IMR-90 (cell line): ENCODE measurements around the gene FAM240A. TPM values are rescaled to one million over a fixed set of nuclear protein-coding genes. Genes with fewer than 3 reads are reported as not detected.

Experiments used
- ATAC-seq: fragments of 200-7000 bp; cut with Tn5 transposase; 2 replicates; pipeline ENCODE4 v1.9.1; 2020; ENCODE audit warnings: low read depth, mild to moderate bottlenecking, moderate library complexity
- BruUV-seq: library from RNA; stranded (reverse); fragments of 400-500 nt; replicated peaks from 2 replicates; lab custom pipeline; 2021; lab: Mats Ljungman, UMichigan
- CTCF ChIA-PET: fragments of 300-600 bp; formaldehyde crosslinking; extraction: SDS; loops from one replicate; lab custom pipeline; 2021; ENCODE audit warnings: antibody characterized with exemption; lab: Yijun Ruan, JAX
- POLR2A ChIA-PET: fragments of 300-600 bp; sonication (Branson Sonifier 250); formaldehyde crosslinking; loops from one replicate; lab custom pipeline; 2022; ENCODE audit warnings: antibody characterized with exemption; ENCODE audit not compliant: unreplicated experiment; lab: Charles Lee
- DNase-seq: peaks from one replicate; pipeline ENCODE4 v3.0.0; 2013
- H2AFZ ChIP-seq: replicated peaks from 2 replicates; pipeline ENCODE3; 2013; ENCODE audit warnings: low read length, mild to moderate bottlenecking; ENCODE audit not compliant: poor library complexity
- H2AK5ac ChIP-seq: 2 replicates; pipeline ENCODE4 v1.6.1; 2013; ENCODE audit warnings: low read depth, low read length, inconsistent platforms
- H2AK9ac ChIP-seq: replicated peaks from 2 replicates; pipeline ENCODE3; 2013; ENCODE audit warnings: mild to moderate bottlenecking, low read depth, low read length, moderate library complexity; ENCODE audit not compliant: poor library complexity
- H2BK120ac ChIP-seq: 2 replicates; pipeline ENCODE4 v1.6.1; 2013; ENCODE audit warnings: low read depth, low read length, inconsistent platforms
- H2BK15ac ChIP-seq: 3 replicates; pipeline ENCODE4 v1.6.1; 2013; ENCODE audit warnings: low read depth, low read length, inconsistent platforms
- H2BK20ac ChIP-seq: 2 replicates; pipeline ENCODE4 v1.6.1; 2013; ENCODE audit warnings: low read depth, mild to moderate bottlenecking, inconsistent platforms, low read length, moderate library complexity
- H2BK5ac ChIP-seq: 2 replicates; pipeline ENCODE4 v1.6.1; 2013; ENCODE audit warnings: mild to moderate bottlenecking, low read depth, low read length, inconsistent platforms; ENCODE audit not compliant: poor library complexity, severe bottlenecking
- H3K14ac ChIP-seq: replicated peaks from 2 replicates; pipeline ENCODE4 v1.6.1; 2013; ENCODE audit warnings: low read depth, low read length, inconsistent platforms
- H3K18ac ChIP-seq: 2 replicates; pipeline ENCODE4 v1.6.1; 2013; ENCODE audit warnings: low read depth, low read length, control low read depth
- H3K23ac ChIP-seq: 2 replicates; pipeline ENCODE4 v1.6.1; 2013; ENCODE audit warnings: low read depth, low read length, inconsistent platforms
- H3K27ac ChIP-seq: 2 replicates; pipeline ENCODE4 v1.5.1; 2013; ENCODE audit warnings: mild to moderate bottlenecking, control low read depth, low read length; ENCODE audit not compliant: insufficient read depth
- H3K27me3 ChIP-seq: 2 replicates; pipeline ENCODE4 v1.6.1; 2013; ENCODE audit warnings: low read length; ENCODE audit not compliant: control insufficient read depth, insufficient read depth
- H3K36me3 ChIP-seq: 2 replicates; pipeline ENCODE4 v1.6.1; 2013; ENCODE audit warnings: low read length, mixed read lengths; ENCODE audit not compliant: control insufficient read depth, insufficient read depth
- H3K4ac ChIP-seq: 2 replicates; pipeline ENCODE4 v1.6.1; 2013; ENCODE audit warnings: low read depth, low read length, inconsistent platforms
- H3K4me1 ChIP-seq: 2 replicates; pipeline ENCODE4 v1.6.1; 2013; ENCODE audit warnings: low read length, mixed read lengths; ENCODE audit not compliant: control insufficient read depth, insufficient read depth
- H3K4me2 ChIP-seq: 2 replicates; pipeline ENCODE4 v1.6.1; 2013; ENCODE audit warnings: low read depth, mild to moderate bottlenecking, control low read depth, low read length, moderate library complexity
- H3K4me3 ChIP-seq: 2 replicates; pipeline ENCODE4 v1.5.1; 2013; ENCODE audit warnings: low read depth, mild to moderate bottlenecking, control low read depth, low read length, moderate library complexity; ENCODE audit not compliant: insufficient read depth
- H3K56ac ChIP-seq: 2 replicates; pipeline ENCODE4 v1.6.1; 2013; ENCODE audit warnings: low read length, inconsistent platforms; ENCODE audit not compliant: insufficient read depth; ENCODE audit errors: extremely low read depth
- H3K79me1 ChIP-seq, 2 experiments: 2 replicates each; pipeline ENCODE4 v1.6.1; 2013; ENCODE audit warnings: low read length in 2 of 2, inconsistent platforms in 1 of 2, low read depth in 1 of 2
- H3K9ac ChIP-seq: 2 replicates; pipeline ENCODE4 v1.6.1; 2013; ENCODE audit warnings: low read depth, low read length, control low read depth
- H3K9me1 ChIP-seq: 2 replicates; pipeline ENCODE4 v1.6.1; 2013; ENCODE audit warnings: low read length, inconsistent platforms; ENCODE audit not compliant: insufficient read depth
- H3K9me3 ChIP-seq: 2 replicates; pipeline ENCODE4 v1.6.1; 2013; ENCODE audit warnings: low read length; ENCODE audit not compliant: control insufficient read depth, insufficient read depth
- H4K20me1 ChIP-seq: 2 replicates; pipeline ENCODE4 v1.6.1; 2013; ENCODE audit warnings: low read length, inconsistent platforms; ENCODE audit not compliant: insufficient read depth
- H4K5ac ChIP-seq: 2 replicates; pipeline ENCODE4 v1.6.1; 2013; ENCODE audit warnings: mild to moderate bottlenecking, low read depth, low read length, control low read depth
- H4K8ac ChIP-seq, 2 experiments: 2 replicates each; pipeline ENCODE4 v1.6.1; 2013; ENCODE audit warnings: low read depth in 2 of 2, low read length in 2 of 2, control low read depth in 1 of 2, inconsistent platforms in 1 of 2
- H4K91ac ChIP-seq: 2 replicates; pipeline ENCODE4 v1.6.1; 2013; ENCODE audit warnings: low read depth, low read length, inconsistent platforms; ENCODE audit not compliant: insufficient read depth
- RFX5 ChIP-seq: IDR thresholded peaks from 2 replicates; pipeline ENCODE4 v1.8.0; 2012; ENCODE audit warnings: low read depth, mild to moderate bottlenecking, low read length, moderate library complexity
- WGBS, 2 experiments: methylation state at CpG; one replicate each; pipeline versions ENCODE4 v1.1.5 to v1.1.7; 2013; ENCODE audit warnings: missing lambda C conversion rate in 2 of 2; ENCODE audit not compliant: insufficient read length in 1 of 2; ENCODE audit errors: extremely low coverage in 2 of 2; 5-methylcytosine and 5-hydroxymethylcytosine counted together
- dilution Hi-C: fragments of 300-500 bp; cut with HindIII; formaldehyde crosslinking; loops from one replicate; pipeline ENCODE4 v1.14.3; 2018; ENCODE audit warnings: low sequenced_read_pairs; ENCODE audit not compliant: unreplicated experiment
- in situ Hi-C: fragments of 300-500 bp; cut with MboI; formaldehyde crosslinking; loops from 3 replicates; pipeline ENCODE4 v1.14.3; 2019; ENCODE audit warnings: low sequenced_read_pairs, inconsistent platforms, mixed read lengths
- intact Hi-C: fragments of 100-400 bp; cut with micrococcal nuclease; formaldehyde crosslinking; loops from 2 replicates; pipeline ENCODE4 v1.10.0; 2022
- polyA plus RNA-seq, 3 experiments: library from polyadenylated mRNA; depleted of rRNA; stranded (reverse); fragments of >200 nt; gene quantifications; 2 replicates each; pipeline ENCODE4 v1.2.3, GENCODE V29; 2012; ENCODE audit warnings: low replicate concordance in 1 of 3
- total RNA-seq: library from RNA; depleted of rRNA; stranded (reverse); fragments of >200 nt; gene quantifications from 2 replicates; pipeline ENCODE4 v1.2.3, GENCODE V29; 2012

FAM240A gene
- total and polyA plus RNA-seq, 2 of the 4 experiments (the other 2 are of a cell fraction): not detected

GRCh38 chr3:46634856-46635255, 22.5 kb downstream of the FAM240A start:
- Histone ChIP-seq H2BK15ac (no peak overlapping the region), H3K27ac (no peak overlapping the region), H2AFZ (no peak overlapping the region), H3K18ac (no peak overlapping the region), H2AK5ac (no peak overlapping the region), H2AK9ac (no peak overlapping the region), H3K79me1 (no peaks in the 10 kb centered on the region), H3K9me1 (peaks cover 6% of the 10 kb centered on the region; the same call in 1 of the 2 replicates), H3K9ac (no peak overlapping the region), H4K91ac (no peak overlapping the region), H4K8ac (no peak overlapping the region), H3K27me3 (peaks cover 5% of the 10 kb centered on the region; the same call in 1 of the 2 replicates), H3K56ac (no peak overlapping the region), H3K4me1 (peaks cover 2% of the 10 kb centered on the region), H3K36me3 (no peaks in the 10 kb centered on the region), H3K4me3 (no peak overlapping the region), H4K20me1 (no peaks in the 10 kb centered on the region), H2BK20ac (no peak overlapping the region), H2BK5ac (no peak overlapping the region), H3K14ac (no peak overlapping the region), H3K4me2 (no peak overlapping the region), H3K4ac (no peak overlapping the region), H4K5ac (no peak overlapping the region), H2BK120ac (no peak overlapping the region), H3K23ac (no peak overlapping the region), H3K9me3 (peaks cover 3% of the 10 kb centered on the region)
- BruUV-seq: no TSS peak
- in situ Hi-C loops: loop anchor here (5.0 kb wide), 1 partner anchor 148 kb away; no protein-coding TSS in a partner anchor
- ChIA-PET POLR2A (no interaction called here), CTCF (no interaction called here)
- no peak for ATAC-seq
- DNase-seq: no peak
- no CpG with 5 or more reads among the region's 3 CpGs for WGBS, 2 experiments
- TF ChIP-seq RFX5: no peak
- intact Hi-C loops: no loop called here
- dilution Hi-C loops: no loop called here
